ENCODE results near the gene MYRIP.
"Not testable (repeated sequence)": the region's sequence is repeated elsewhere in the genome, so short reads cannot be mapped to it uniquely, and the experiment has no call there.

The MYRIP gene

GRCh38 chr3:40237889-40238571 is 428.6 kb downstream of the MYRIP start:
- DNase-seq (ENCODE audit: low read depth), result peak; percentile 29

- peak; percentile 1 for DNase-seq (ENCODE audit: low read depth)
Observed at GRCh38 chr3:40240921-40241320, 431.5 kb downstream of the MYRIP start.

- no peak for DNase-seq (ENCODE audit: low read depth)
Observed at GRCh38 chr3:40242216-40242615, 432.8 kb downstream of the MYRIP start.

GRCh38 chr3:40242638-40243037 is 433.2 kb downstream of the MYRIP start:
- DNase-seq (ENCODE audit: low read depth), result no peak

GRCh38 chr3:40243056-40243455 is 433.6 kb downstream of the MYRIP start:
- no peak for DNase-seq (ENCODE audit: low read depth)

- DNase-seq (ENCODE audit: low read depth), result no peak
Observed at GRCh38 chr3:40247714-40248454, 438.5 kb downstream of the MYRIP start.

GRCh38 chr3:40248591-40248990 is 439.2 kb downstream of the MYRIP start:
- no peak for DNase-seq (ENCODE audit: low read depth)

- DNase-seq (ENCODE audit: low read depth), result no peak
Observed at GRCh38 chr3:40249168-40249567, 439.8 kb downstream of the MYRIP start.

GRCh38 chr3:40254491-40254890 is 445.1 kb downstream of the MYRIP start:
- no peak for DNase-seq (ENCODE audit: low read depth)

GRCh38 chr3:40254891-40255290 is 445.5 kb downstream of the MYRIP start:
- no peak for DNase-seq (ENCODE audit: low read depth)

- no peak for DNase-seq (ENCODE audit: low read depth)
Observed at GRCh38 chr3:40255532-40255931, 446.1 kb downstream of the MYRIP start.

- DNase-seq (ENCODE audit: low read depth), result no peak
Observed at GRCh38 chr3:40258064-40258463, 448.7 kb downstream of the MYRIP start.

- peak; percentile 80 for DNase-seq (ENCODE audit: low read depth)
Observed at GRCh38 chr3:40258555-40258954, 449.1 kb downstream of the MYRIP start.

GRCh38 chr3:40262331-40262730 is 452.9 kb downstream of the MYRIP start:
- DNase-seq (ENCODE audit: low read depth), result no peak

- DNase-seq (ENCODE audit: low read depth), result no peak
Observed at GRCh38 chr3:40264451-40264850, 455.0 kb downstream of the MYRIP start.

- no peak for DNase-seq (ENCODE audit: low read depth)
Observed at GRCh38 chr3:40265181-40265580, 455.8 kb downstream of the MYRIP start.

GRCh38 chr3:40267937-40268724 is 458.7 kb downstream of the MYRIP start:
- DNase-seq (ENCODE audit: low read depth), result peak; percentile 3

GRCh38 chr3:40268802-40269524 is 459.6 kb downstream of the MYRIP start:
- DNase-seq (ENCODE audit: low read depth), result no peak

- no peak for DNase-seq (ENCODE audit: low read depth)
Observed at GRCh38 chr3:40278791-40279190, 469.4 kb downstream of the MYRIP start.

- no peak for DNase-seq (ENCODE audit: low read depth)
Observed at GRCh38 chr3:40281995-40282394, 472.6 kb downstream of the MYRIP start.

- not testable (repeated sequence) for DNase-seq (ENCODE audit: low read depth)
Observed at GRCh38 chr3:40283057-40283456, 473.6 kb downstream of the MYRIP start.

- no peak for DNase-seq (ENCODE audit: low read depth)
Observed at GRCh38 chr3:40287248-40287647, 477.8 kb downstream of the MYRIP start.
